ENCODE results near the gene LARGE2.

DNA sequence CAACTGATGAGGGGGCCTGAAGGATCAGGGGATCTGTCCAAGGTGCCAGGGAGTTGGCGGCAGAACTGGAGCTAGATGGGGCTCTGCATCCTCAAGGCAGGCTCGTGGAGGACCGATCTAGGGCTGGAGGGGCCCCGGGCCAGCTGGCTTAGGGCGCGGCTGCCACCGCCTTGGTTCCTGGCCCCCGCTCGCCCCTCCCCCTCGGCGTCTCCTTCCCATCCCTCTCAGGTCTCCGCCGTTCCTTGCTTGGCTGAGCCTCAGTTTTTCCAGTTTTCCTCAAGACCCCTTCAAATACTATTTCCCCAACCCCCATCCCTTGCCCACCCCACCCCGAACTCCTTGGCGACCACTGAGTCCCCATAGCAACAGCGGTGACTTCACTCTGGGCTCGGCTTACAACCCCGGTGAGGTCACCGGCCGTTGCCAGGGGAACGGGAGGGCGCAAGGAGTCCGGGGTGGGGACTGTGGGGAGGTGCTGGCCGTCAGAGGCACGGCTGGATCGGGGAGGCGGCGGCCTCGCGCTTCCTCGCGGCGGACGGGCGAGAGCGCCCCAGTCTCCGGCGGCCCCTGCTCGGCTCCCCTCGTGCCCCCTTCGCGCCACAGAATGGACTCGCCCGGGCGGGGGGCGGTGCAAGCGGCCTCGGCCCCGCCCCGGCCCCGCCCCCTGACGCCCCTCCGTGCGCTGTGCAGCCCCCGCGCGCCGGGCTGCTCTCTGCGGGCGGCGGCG, 22.8 kb upstream of the LARGE2 start:
- TF ChIP-seq BACH2 (CRISPR knock-in tag; IDR thresholded peaks at IDR 0.05; ENCODE audit: borderline replicate concordance) (no peak), ZFP3 (CRISPR knock-in tag; IDR thresholded peaks at IDR 0.05) (no peak), TOX (CRISPR knock-in tag; IDR thresholded peaks at IDR 0.05; ENCODE audit: borderline replicate concordance) (no peak), ARNTL (CRISPR knock-in tag; IDR thresholded peaks at IDR 0.05; ENCODE audit: borderline replicate concordance, low read depth) (no peak), OSR1 (CRISPR knock-in tag; IDR thresholded peaks at IDR 0.05) (no peak), GLIS3 (CRISPR knock-in tag; IDR thresholded peaks at IDR 0.05) (no peak)
- TF ChIP-seq, protein P1, sequence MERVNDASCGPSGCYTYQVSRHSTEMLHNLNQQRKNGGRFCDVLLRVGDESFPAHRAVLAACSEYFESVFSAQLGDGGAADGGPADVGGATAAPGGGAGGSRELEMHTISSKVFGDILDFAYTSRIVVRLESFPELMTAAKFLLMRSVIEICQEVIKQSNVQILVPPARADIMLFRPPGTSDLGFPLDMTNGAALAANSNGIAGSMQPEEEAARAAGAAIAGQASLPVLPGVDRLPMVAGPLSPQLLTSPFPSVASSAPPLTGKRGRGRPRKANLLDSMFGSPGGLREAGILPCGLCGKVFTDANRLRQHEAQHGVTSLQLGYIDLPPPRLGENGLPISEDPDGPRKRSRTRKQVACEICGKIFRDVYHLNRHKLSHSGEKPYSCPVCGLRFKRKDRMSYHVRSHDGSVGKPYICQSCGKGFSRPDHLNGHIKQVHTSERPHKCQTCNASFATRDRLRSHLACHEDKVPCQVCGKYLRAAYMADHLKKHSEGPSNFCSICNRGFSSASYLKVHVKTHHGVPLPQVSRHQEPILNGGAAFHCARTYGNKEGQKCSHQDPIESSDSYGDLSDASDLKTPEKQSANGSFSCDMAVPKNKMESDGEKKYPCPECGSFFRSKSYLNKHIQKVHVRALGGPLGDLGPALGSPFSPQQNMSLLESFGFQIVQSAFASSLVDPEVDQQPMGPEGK (CRISPR knock-in tag; IDR thresholded peaks at IDR 0.05; ENCODE audit: borderline replicate concordance) = no peak
- TF ChIP-seq, protein P2, sequence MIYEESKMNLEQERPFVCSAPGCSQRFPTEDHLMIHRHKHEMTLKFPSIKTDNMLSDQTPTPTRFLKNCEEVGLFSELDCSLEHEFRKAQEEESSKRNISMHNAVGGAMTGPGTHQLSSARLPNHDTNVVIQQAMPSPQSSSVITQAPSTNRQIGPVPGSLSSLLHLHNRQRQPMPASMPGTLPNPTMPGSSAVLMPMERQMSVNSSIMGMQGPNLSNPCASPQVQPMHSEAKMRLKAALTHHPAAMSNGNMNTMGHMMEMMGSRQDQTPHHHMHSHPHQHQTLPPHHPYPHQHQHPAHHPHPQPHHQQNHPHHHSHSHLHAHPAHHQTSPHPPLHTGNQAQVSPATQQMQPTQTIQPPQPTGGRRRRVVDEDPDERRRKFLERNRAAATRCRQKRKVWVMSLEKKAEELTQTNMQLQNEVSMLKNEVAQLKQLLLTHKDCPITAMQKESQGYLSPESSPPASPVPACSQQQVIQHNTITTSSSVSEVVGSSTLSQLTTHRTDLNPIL (CRISPR knock-in tag; IDR thresholded peaks at IDR 0.05; ENCODE audit: low read depth) = no peak
- TF ChIP-seq, protein P3, sequence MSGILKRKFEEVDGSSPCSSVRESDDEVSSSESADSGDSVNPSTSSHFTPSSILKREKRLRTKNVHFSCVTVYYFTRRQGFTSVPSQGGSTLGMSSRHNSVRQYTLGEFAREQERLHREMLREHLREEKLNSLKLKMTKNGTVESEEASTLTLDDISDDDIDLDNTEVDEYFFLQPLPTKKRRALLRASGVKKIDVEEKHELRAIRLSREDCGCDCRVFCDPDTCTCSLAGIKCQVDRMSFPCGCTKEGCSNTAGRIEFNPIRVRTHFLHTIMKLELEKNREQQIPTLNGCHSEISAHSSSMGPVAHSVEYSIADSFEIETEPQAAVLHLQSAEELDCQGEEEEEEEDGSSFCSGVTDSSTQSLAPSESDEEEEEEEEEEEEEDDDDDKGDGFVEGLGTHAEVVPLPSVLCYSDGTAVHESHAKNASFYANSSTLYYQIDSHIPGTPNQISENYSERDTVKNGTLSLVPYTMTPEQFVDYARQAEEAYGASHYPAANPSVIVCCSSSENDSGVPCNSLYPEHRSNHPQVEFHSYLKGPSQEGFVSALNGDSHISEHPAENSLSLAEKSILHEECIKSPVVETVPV (CRISPR knock-in tag; IDR thresholded peaks at IDR 0.05) = no peak

Data from SK-N-SH treated with all-trans-retinoic acid at 6 μM for 48 hours (cell line).